MCF 10A (cell line): Measurements from ENCODE around the gene TRMT11. TPM values are rescaled to one million over a fixed set of nuclear protein-coding genes. Genes with fewer than 3 reads are reported as not detected.

Experiments used
- BruUV-seq: library from RNA; stranded (reverse); fragments of 400-500 nt; replicated peaks from 2 replicates; lab custom pipeline; 2021; lab: Mats Ljungman, UMichigan
- CTCF ChIA-PET: fragments of 300-600 bp; sonication (Branson Sonifier 250); formaldehyde crosslinking; extraction: SDS; loops from one replicate; lab custom pipeline; 2021; ENCODE audit warnings: antibody characterized with exemption, inconsistent platforms; lab: Yijun Ruan, JAX
- POLR2A ChIA-PET: fragments of 300-600, 350-650 bp; sonication (Branson Sonifier 250); formaldehyde crosslinking; extraction: SDS; loops from one replicate; lab custom pipeline; 2020; ENCODE audit warnings: antibody characterized with exemption, inconsistent platforms; lab: Yijun Ruan, JAX
- DNase-seq: peaks from one replicate; pipeline ENCODE4 v3.0.0-alpha.2; 2018; ENCODE audit not compliant: unreplicated experiment
- H3K27ac Mint-ChIP-seq: one replicate; pipeline ENCODE4 v1.8.0; 2022; ENCODE audit warnings: mild to moderate bottlenecking, low read depth, mixed read lengths; ENCODE audit not compliant: unreplicated experiment
- H3K27me3 Mint-ChIP-seq: one replicate; pipeline ENCODE4 v1.8.0; 2022; ENCODE audit warnings: mixed read lengths; ENCODE audit not compliant: insufficient read depth, unreplicated experiment
- H3K36me3 Mint-ChIP-seq: one replicate; pipeline ENCODE4 v1.8.0; 2022; ENCODE audit warnings: mild to moderate bottlenecking, moderate library complexity, mixed read lengths; ENCODE audit not compliant: insufficient read depth, unreplicated experiment
- H3K4me1 Mint-ChIP-seq: one replicate; pipeline ENCODE4 v1.8.0; 2022; ENCODE audit warnings: mixed read lengths; ENCODE audit not compliant: insufficient read depth, unreplicated experiment
- H3K4me3 Mint-ChIP-seq: one replicate; pipeline ENCODE4 v1.8.0; 2022; ENCODE audit warnings: mild to moderate bottlenecking, moderate library complexity, mixed read lengths; ENCODE audit not compliant: unreplicated experiment
- H3K9me3 Mint-ChIP-seq: one replicate; pipeline ENCODE4 v1.8.0; 2022; ENCODE audit warnings: mixed read lengths; ENCODE audit not compliant: unreplicated experiment
- CTCF ChIP-seq: fragments of 200-600 bp; IDR thresholded peaks from one replicate; pipeline ENCODE4 v1.8.0; 2022; ENCODE audit warnings: antibody characterized with exemption, mild to moderate bottlenecking; ENCODE audit not compliant: unreplicated experiment
- intact Hi-C: fragments of 100-400 bp; cut with micrococcal nuclease; formaldehyde crosslinking; loops from 2 replicates; pipeline ENCODE4 v1.14.1; 2022
- total RNA-seq: library from RNA; stranded (reverse); gene quantifications from 2 replicates; pipeline ENCODE4 v1.2.3, GENCODE V29; 2022

Gene TRMT11
- total RNA-seq, 1 experiment from 2014 or later, result 32.5 TPM

- Mint-ChIP-seq H3K4me1 (peaks cover 72% of the 10 kb centered on the region), H3K27ac (peak overlapping the region; percentile 92), H3K9me3 (no peaks in the 10 kb centered on the region), H3K27me3 (no peaks in the 10 kb centered on the region), H3K36me3 (no peaks in the 10 kb centered on the region), H3K4me3 (no peak overlapping the region)
- DNase-seq, result peak; percentile 93
- CTCF ChIA-PET, result interaction anchor here (1.1 to 1.5 kb wide), 4 partner anchors 9 to 86 kb away, joined by 3 to 5 read pairs (median 4); partner anchors contain the start of gene HINT3
- BruUV-seq, result no TSS peak
- no peak for TF ChIP-seq CTCF
- POLR2A ChIA-PET, result interaction anchor here (0.6 to 11.4 kb wide), 11 partner anchors 9 to 774 kb away, joined by 3 to 305 read pairs (median 12); partner anchors contain the start of genes HINT3 and NCOA7
- intact Hi-C loops, result no loop called here
Observed at GRCh38 chr6:125944434-125944816, 41.9 kb upstream of the TRMT11 start.

DNA sequence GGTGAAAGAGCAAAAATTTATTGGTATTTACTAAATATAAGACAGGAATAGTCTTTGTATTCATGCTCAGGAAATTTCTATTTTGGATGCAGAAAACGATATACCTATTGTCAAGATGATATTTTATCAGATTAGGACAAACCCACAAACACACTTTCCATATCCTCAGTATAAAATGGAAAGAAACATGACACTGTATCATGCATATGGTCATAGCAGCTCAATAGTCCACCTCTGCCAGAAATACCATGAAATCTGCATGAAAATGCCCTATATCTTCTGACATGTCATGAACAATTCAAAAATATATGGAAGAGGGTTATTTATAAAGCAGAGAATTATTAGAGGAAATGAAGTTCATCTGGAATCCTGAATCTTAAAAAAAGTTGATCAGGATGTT is 41.4 kb upstream of the TRMT11 start:
- no peaks in the 10 kb centered on the region for H3K36me3 Mint-ChIP-seq
- H3K27ac Mint-ChIP-seq, result peak overlapping the region; percentile 92
- intact Hi-C loops, result no loop called here
- H3K9me3 Mint-ChIP-seq, result no peaks in the 10 kb centered on the region
- no peak for DNase-seq
- TF ChIP-seq CTCF, result no peak
- POLR2A ChIA-PET, result interaction anchor here (0.6 to 11.4 kb wide), 11 partner anchors 9 to 773 kb away, joined by 3 to 305 read pairs (median 8); partner anchors contain the start of genes HINT3 and NCOA7
- CTCF ChIA-PET, result interaction anchor here (1.1 to 3.8 kb wide), 3 partner anchors 8 to 25 kb away, joined by 3 to 13 read pairs (median 5); no protein-coding TSS in a partner anchor
- H3K4me1 Mint-ChIP-seq, result peaks cover 70% of the 10 kb centered on the region
- no TSS peak for BruUV-seq
- no peak overlapping the region for H3K4me3 Mint-ChIP-seq
- H3K27me3 Mint-ChIP-seq, result no peaks in the 10 kb centered on the region

DNA sequence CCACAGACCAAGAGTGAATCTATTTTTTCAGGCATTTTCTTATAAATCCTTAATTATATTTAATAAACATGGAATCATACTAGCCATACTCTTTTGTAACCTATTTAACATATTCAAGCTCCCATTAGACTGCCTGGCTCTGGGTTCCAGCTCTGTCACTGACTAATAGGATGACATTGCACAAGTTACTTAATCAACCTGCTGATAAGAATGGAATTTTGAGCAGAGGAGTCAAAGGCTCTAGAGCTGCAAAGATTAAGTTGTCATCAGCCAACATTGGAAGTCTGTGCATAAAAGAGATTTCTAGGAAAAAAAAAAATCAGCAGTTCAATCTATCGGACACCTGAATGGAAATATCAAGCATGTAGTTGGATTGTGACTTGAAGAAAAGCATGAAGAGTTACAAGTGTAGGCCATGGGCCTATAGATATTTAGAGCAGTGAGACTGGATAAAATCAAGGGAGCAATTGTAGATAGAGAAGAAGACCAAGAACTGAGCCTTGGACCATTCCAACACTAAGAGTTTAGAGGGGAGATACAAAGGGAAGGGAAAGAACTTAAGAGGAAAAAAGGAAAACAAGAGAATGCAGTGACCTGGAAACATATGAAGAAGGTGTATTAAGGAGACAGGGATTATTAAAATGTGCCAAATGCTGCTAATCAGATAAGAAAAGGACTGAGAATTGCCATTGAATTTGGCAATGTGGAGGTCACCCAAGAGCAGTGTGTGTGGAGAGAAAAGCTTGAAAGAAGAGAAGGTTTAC is 40.8 kb upstream of the TRMT11 start:
- Mint-ChIP-seq H3K9me3 (no peaks in the 10 kb centered on the region), H3K4me1 (peaks cover 70% of the 10 kb centered on the region), H3K4me3 (peak overlapping the region; percentile 11), H3K27ac (peak overlapping the region; percentile 92), H3K36me3 (no peaks in the 10 kb centered on the region), H3K27me3 (no peaks in the 10 kb centered on the region)
- ChIA-PET POLR2A (interaction anchor here (0.7 to 11.4 kb wide), 20 partner anchors 8 to 1413 kb away, joined by 3 to 305 read pairs (median 4); partner anchors contain the start of genes HINT3, NCOA7 and TRMT11), CTCF (interaction anchor here (0.6 to 3.8 kb wide), 12 partner anchors 8 to 154 kb away, joined by 3 to 13 read pairs (median 4); partner anchors contain the start of genes HINT3 and NCOA7)
- TSS peak; percentile 72 for BruUV-seq
- TF ChIP-seq CTCF, result no peak
- DNase-seq, result no peak
- intact Hi-C loops, result loop anchor here (1.0 kb wide), 1 partner anchor 21 kb away; no protein-coding TSS in a partner anchor

- POLR2A ChIA-PET, result interaction anchor here (0.7 to 11.4 kb wide), 15 partner anchors 9 to 1396 kb away, joined by 3 to 305 read pairs (median 7); partner anchors contain the start of genes HDDC2, HINT3, NCOA7 and TRMT11
- H3K4me3 Mint-ChIP-seq, result peak overlapping the region; percentile 24
- peaks cover 62% of the 10 kb centered on the region for H3K4me1 Mint-ChIP-seq
- intact Hi-C loops, result no loop called here
- peak overlapping the region; percentile 11 for H3K27ac Mint-ChIP-seq
- H3K27me3 Mint-ChIP-seq, result no peaks in the 10 kb centered on the region
- no peak for TF ChIP-seq CTCF
- peak; percentile 91 for DNase-seq
- CTCF ChIA-PET, result interaction anchor here (0.6 to 3.8 kb wide), 16 partner anchors 8 to 167 kb away, joined by 3 to 13 read pairs (median 5); partner anchors contain the start of genes HINT3 and NCOA7
- H3K9me3 Mint-ChIP-seq, result no peaks in the 10 kb centered on the region
- BruUV-seq, result no TSS peak
- no peaks in the 10 kb centered on the region for H3K36me3 Mint-ChIP-seq
Observed at GRCh38 chr6:125947615-125948014, 38.7 kb upstream of the TRMT11 start.
